PC-9 (cell line): ENCODE measurements around the gene PRRC2B. TPM values are rescaled to one million over a fixed set of nuclear protein-coding genes. Genes with fewer than 3 reads are reported as not detected.

Experiments used
- BruUV-seq: library from RNA; stranded (reverse); fragments of 400-500 nt; replicated peaks from 2 replicates; lab custom pipeline; 2021; lab: Mats Ljungman, UMichigan
- CTCF ChIA-PET: fragments of 300-600 bp; sonication (Branson Sonifier 250); formaldehyde crosslinking; loops from one replicate; lab custom pipeline; 2022; ENCODE audit warnings: antibody characterized with exemption; lab: Charles Lee
- POLR2A ChIA-PET: fragments of 300-600 bp; sonication (Branson Sonifier 250); formaldehyde crosslinking; loops from one replicate; lab custom pipeline; 2022; ENCODE audit warnings: antibody characterized with exemption; ENCODE audit not compliant: unreplicated experiment; lab: Charles Lee
- DNase-seq, 2 experiments: peaks; one replicate each; pipeline versions ENCODE4 v3.0.0 to v3.0.0-alpha.2; 2015 to 2022; ENCODE audit warnings: mixed read lengths in 1 of 2
- H2AFZ ChIP-seq: fragments of 200-600 bp; sonication (generic); 2 replicates; pipeline ENCODE4 v1.8.1; 2017; ENCODE audit warnings: antibody characterized with exemption
- H3F3A ChIP-seq: fragments of 200-600 bp; sonication (generic); 2 replicates; pipeline ENCODE4 v1.8.1; 2017; ENCODE audit warnings: antibody characterized with exemption, mild to moderate bottlenecking, low read depth; ENCODE audit not compliant: insufficient read depth
- H3K27ac ChIP-seq: fragments of 200-600 bp; sonication (generic); 2 replicates; pipeline ENCODE4 v1.6.1; 2016; ENCODE audit warnings: mixed run types
- H3K27me3 ChIP-seq: fragments of 200-600 bp; sonication (generic); 2 replicates; pipeline ENCODE4 v1.6.1; 2016; ENCODE audit warnings: low read depth, mixed run types; ENCODE audit not compliant: insufficient read depth
- H3K36me3 ChIP-seq: fragments of 200-600 bp; sonication (generic); 2 replicates; pipeline ENCODE4 v1.6.1; 2016; ENCODE audit warnings: low read depth, mixed run types
- H3K4me1 ChIP-seq: fragments of 200-600 bp; sonication (generic); replicated peaks from 2 replicates; pipeline ENCODE4 v1.6.1; 2016; ENCODE audit warnings: mixed run types; ENCODE audit not compliant: insufficient read depth
- H3K4me2 ChIP-seq: fragments of 200-600 bp; sonication (generic); 2 replicates; pipeline ENCODE4 v1.6.1; 2017; ENCODE audit warnings: mixed run types
- H3K4me3 ChIP-seq: fragments of 200-600 bp; sonication (generic); 2 replicates; pipeline ENCODE4 v1.6.1; 2016; ENCODE audit warnings: mixed run types
- H3K79me2 ChIP-seq: fragments of 200-600 bp; sonication (generic); 2 replicates; pipeline ENCODE4 v1.6.1; 2017; ENCODE audit warnings: low read depth, mixed run types
- H3K9me2 ChIP-seq: fragments of 200-600 bp; sonication (generic); 2 replicates; pipeline ENCODE4 v1.8.1; 2017; ENCODE audit warnings: mild to moderate bottlenecking; ENCODE audit not compliant: insufficient read depth
- H3K9me3 ChIP-seq: fragments of 200-600 bp; sonication (generic); 2 replicates; pipeline ENCODE4 v1.8.1; 2016; ENCODE audit warnings: low read depth; ENCODE audit not compliant: insufficient read depth
- H4K20me1 ChIP-seq: fragments of 200-600 bp; sonication (generic); 2 replicates; pipeline ENCODE4 v1.8.1; 2017; ENCODE audit not compliant: insufficient read depth
- EZH2 ChIP-seq: fragments of 200-600 bp; sonication (generic); IDR thresholded peaks from 2 replicates; pipeline ENCODE4 v1.8.0; 2017; ENCODE audit warnings: antibody characterized with exemption, low read depth
- intact Hi-C: fragments of 100-400 bp; cut with micrococcal nuclease; formaldehyde crosslinking; loops from one replicate; pipeline ENCODE4 v1.10.0; 2022; ENCODE audit not compliant: unreplicated experiment
- total RNA-seq: library from RNA; stranded (reverse); gene quantifications from 2 replicates; pipeline ENCODE4 v1.2.3, GENCODE V29; 2021
- TF ChIP-seq, protein P1 (sequence below): fragments of 200-600 bp; sonication (generic); conservative IDR thresholded peaks from 2 replicates; pipeline ENCODE4 v1.6.1; 2017; ENCODE audit warnings: mixed run types, antibody characterized with exemption, mild to moderate bottlenecking, moderate library complexity

PRRC2B gene
- total RNA-seq, 1 experiment from 2014 or later: 361 TPM

DNA sequence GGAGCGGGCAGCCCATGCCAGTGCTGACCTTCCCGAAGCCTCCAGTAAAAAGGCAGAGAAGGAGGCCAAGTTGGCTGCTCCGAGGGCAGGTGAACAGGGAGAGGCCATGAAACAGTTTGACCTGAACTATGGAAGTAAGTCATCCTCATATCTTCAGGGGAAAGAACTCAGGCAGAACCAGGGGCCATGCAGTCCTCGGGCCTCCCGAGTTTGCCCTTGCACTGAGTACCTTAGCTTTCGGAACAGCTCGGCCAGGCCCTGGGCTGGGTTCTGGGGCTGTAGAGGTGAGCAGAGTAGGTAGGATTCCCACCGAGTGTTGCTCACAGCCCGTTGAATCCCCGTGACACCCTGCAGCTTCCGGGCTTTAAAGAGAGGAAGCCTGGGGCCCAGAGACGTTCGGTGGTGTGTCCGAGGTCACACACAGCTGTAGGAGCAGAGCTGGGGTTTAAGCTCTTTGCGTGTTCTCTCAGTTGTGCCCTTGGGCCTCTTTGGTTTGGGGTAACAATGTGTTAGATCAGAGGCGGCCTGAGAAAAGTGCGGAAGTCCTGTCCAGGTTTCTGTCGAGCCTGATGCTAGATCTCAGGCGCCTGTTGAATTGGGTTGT lies 84.0 kb downstream of the PRRC2B start:
- Histone ChIP-seq H3K36me3 (peaks cover 11% of the 10 kb centered on the region), H3K4me3 (no peak overlapping the region), H3K27me3 (no peaks in the 10 kb centered on the region), H4K20me1 (peaks cover 62% of the 10 kb centered on the region), H3K9me3 (no peaks in the 10 kb centered on the region), H3K4me2 (no peak overlapping the region), H3F3A (peaks cover 21% of the 10 kb centered on the region), H2AFZ (no peak overlapping the region), H3K9me2 (no peaks in the 10 kb centered on the region), H3K79me2 (peaks cover 16% of the 10 kb centered on the region; the same call in 1 of the 2 replicates), H3K27ac (no peak overlapping the region), H3K4me1 (no peaks in the 10 kb centered on the region)
- no TSS peak for BruUV-seq
- intact Hi-C loops: no loop called here
- TF ChIP-seq EZH2: no peak
- TF ChIP-seq, protein P1, sequence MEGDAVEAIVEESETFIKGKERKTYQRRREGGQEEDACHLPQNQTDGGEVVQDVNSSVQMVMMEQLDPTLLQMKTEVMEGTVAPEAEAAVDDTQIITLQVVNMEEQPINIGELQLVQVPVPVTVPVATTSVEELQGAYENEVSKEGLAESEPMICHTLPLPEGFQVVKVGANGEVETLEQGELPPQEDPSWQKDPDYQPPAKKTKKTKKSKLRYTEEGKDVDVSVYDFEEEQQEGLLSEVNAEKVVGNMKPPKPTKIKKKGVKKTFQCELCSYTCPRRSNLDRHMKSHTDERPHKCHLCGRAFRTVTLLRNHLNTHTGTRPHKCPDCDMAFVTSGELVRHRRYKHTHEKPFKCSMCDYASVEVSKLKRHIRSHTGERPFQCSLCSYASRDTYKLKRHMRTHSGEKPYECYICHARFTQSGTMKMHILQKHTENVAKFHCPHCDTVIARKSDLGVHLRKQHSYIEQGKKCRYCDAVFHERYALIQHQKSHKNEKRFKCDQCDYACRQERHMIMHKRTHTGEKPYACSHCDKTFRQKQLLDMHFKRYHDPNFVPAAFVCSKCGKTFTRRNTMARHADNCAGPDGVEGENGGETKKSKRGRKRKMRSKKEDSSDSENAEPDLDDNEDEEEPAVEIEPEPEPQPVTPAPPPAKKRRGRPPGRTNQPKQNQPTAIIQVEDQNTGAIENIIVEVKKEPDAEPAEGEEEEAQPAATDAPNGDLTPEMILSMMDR: no peak
- ChIA-PET POLR2A (no interaction called here), CTCF (no interaction called here)
- DNase-seq: no peak

DNA sequence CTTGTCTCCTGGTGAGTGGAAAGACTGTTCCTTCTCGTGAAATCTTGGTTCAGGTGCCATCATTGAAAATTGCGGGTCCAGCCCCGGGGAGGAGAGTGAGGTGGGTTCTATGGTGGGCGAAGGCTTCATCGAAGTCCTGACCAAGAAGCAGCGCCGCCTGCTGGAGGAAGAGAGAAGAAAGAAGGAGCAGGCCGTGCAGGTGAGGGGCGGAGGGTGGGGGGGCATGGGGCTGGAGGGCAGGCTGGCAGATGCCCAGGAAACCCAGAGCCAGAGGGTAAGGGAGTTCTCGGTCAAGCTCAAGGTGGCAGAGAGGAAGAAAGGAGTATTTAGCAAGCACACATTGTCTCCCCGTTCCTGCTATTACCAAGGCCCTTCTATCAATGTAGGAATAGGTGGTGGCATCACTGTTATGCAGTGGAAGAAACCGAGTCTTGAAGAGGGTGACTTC lies 84.6 kb downstream of the PRRC2B start:
- Histone ChIP-seq H3K27me3 (no peaks in the 10 kb centered on the region), H2AFZ (no peak overlapping the region), H3K4me1 (no peaks in the 10 kb centered on the region), H3K9me3 (no peaks in the 10 kb centered on the region), H3F3A (peaks cover 17% of the 10 kb centered on the region), H3K36me3 (peaks cover 12% of the 10 kb centered on the region), H4K20me1 (peaks cover 61% of the 10 kb centered on the region), H3K4me3 (no peak overlapping the region), H3K79me2 (peaks cover 16% of the 10 kb centered on the region; the same call in 1 of the 2 replicates), H3K9me2 (no peaks in the 10 kb centered on the region), H3K4me2 (no peak overlapping the region), H3K27ac (no peak overlapping the region)
- CTCF ChIA-PET: no interaction called here
- BruUV-seq: no TSS peak
- POLR2A ChIA-PET: no interaction called here
- intact Hi-C loops: no loop called here
- no peak for TF ChIP-seq EZH2
- TF ChIP-seq, protein P1: peak; percentile 63
- peak in 1 of 2 experiments; percentile 20 for DNase-seq

DNA sequence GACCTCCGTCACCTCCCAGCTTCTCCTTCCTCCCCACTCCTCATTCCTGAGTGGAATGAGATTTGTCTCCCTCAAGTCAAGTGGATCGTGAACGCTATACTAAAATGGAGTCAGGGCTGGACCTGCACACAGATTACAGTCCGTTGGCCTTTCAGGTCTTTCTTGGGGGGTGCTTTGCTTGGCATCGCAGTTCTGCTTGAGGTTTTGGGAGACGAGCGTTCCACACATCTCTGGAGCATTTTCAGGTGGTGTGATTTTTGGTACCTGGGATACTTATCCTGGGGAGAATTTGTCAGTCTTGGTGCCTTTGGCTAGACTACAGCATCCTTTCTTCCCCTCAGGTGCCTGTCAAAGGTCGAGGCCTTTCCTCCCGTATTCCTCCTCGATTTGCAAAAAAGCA lies 85.0 kb downstream of the PRRC2B start:
- Histone ChIP-seq H3K27ac (no peak overlapping the region), H3K9me3 (no peaks in the 10 kb centered on the region), H2AFZ (no peak overlapping the region), H3K4me3 (no peak overlapping the region), H3K4me2 (no peak overlapping the region), H3K36me3 (peaks cover 17% of the 10 kb centered on the region), H3K4me1 (no peaks in the 10 kb centered on the region), H3F3A (peaks cover 17% of the 10 kb centered on the region), H3K27me3 (no peaks in the 10 kb centered on the region), H4K20me1 (peaks cover 64% of the 10 kb centered on the region), H3K9me2 (no peaks in the 10 kb centered on the region), H3K79me2 (peaks cover 16% of the 10 kb centered on the region; the same call in 1 of the 2 replicates)
- CTCF ChIA-PET: no interaction called here
- DNase-seq: no peak
- intact Hi-C loops: no loop called here
- POLR2A ChIA-PET: no interaction called here
- TF ChIP-seq, protein P1: no peak
- no peak for TF ChIP-seq EZH2
- no TSS peak for BruUV-seq
